Measurements from ENCODE around the gene MAPK12.
"Not testable (repeated sequence)": the region's sequence is repeated elsewhere in the genome, so short reads cannot be mapped to it uniquely, and the experiment has no call there.

MAPK12 gene

DNA sequence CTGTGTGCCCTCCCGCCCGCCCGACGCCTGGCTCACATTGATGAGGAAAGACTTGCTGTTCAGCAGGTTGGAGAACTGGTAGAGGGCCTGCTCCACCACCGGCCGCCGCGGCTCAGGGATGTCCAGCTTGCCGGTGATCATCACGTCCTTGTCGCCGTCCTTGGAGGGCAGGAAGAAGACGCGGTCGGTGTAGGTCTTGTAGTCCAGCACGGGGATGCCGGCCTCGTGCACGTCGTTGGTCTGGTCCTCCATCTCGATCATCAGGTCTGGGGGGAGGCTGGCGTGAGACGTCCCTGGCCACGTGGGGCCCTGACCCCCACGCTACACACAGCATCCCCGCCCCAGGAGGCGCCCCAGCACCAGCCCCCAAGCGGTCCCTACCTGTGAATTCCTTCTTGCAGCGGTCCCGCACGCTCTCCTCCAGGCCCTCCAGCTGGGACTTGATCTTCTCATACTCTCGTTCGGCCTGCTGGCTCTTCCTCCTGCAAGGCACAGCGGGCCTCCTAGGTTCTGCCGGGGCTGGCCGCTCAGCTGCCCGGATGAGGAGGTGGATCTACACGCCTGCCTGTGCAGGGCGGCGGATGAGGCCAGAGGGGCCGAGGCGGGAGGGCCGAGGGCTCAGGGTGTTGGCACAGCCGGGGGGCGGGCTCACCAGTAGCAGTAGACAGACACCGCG, 19.4 kb upstream of the MAPK12 start:
- DNase-seq: no peak

DNA sequence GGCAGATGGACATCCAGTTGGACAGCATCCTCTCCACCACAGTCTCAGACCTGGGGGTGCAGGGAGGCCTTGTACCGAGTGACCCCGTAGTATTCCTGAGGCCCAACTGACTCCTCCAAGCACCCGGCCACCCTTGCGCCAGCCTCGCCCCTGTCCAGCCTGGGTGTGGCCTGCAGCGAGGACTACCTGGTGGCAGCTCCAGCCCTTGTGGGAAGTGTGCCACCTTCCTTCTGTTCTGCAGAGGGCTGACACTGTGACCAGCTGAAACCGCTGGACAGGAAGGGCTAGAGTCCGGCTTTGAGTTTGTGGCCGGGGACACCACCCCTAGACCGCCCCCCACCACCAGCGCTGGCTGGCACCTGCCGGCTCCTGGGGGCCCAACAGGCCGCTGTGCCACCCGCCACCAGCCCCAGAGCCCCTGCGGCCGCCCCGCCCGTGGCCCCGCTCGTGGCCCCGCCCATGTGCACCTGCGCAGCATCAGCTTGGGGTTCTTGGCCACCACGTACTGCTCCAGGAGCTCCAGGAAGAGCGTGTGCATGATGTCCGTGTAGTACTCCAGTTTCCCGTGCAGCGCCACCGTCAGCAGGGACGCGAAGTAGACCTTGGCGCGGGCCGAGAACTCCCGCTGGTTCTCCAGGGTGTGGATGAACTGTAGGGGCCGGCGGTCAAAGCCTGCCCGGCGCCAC, 18.7 kb upstream of the MAPK12 start:
- DNase-seq: no peak

- no peak for DNase-seq
Measured at GRCh38 chr22:50278956-50279619, 17.6 kb upstream of the MAPK12 start.

DNA sequence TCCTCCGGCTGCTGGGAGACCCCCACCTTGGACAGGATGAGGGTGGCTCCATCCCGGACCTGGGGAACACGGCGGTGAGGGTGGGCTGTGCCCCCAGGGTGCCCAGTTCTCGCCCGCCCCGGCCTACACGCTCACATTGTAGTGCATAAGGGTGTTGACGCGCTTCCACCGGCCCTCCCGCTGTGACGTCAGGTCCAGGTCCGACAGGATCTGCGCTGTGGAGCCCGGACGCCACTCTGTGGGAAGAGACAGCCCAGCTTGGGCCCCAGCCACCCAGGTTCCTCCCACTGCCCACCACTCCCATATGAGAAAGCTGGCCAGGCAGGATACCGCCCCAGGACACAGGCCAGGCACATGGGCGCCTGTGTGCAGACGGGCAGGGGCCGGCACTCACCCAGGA, 17.0 kb upstream of the MAPK12 start:
- no peak for DNase-seq

DNA sequence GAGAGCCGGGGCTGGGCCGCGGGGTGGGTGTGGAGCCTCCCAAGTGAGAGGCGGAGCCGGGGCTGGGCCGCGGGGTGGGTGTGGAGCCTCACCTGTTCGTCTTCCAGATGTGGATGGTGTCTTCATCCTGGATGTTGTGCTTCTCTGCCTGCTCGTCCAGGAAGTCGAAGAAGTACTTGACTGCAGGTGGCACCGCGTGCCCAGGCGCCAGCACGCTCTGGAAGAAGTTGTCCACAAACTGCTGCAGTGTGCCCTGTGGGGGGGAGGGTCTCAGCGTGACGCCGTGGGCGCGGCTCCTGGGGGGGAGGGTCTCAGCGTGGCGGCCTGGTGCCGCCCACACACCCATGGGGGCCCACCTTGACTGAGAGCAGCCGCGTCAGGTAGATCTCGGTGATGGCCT, 16.3 kb upstream of the MAPK12 start:
- DNase-seq: no peak

DNA sequence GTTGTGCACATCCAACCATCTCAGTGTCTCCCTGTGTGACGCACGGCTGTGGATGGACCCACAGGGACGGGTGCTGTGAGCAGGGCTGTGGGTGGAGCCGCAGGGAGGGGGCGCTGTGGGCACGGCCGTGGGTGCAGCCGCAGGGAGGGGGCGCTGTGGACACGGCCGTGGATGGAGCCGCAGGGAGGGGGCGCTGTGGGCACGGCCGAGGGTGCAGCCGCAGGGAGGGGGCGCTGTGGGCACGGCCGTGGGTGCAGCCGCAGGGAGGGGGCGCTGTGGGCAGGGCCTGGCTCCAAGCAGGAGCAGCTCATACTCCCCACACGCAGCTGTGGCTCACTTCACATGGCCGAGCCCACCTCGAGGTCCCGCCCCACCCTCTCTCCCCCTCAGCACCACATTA, 14.7 kb upstream of the MAPK12 start:
- DNase-seq: no peak

GRCh38 chr22:50275181-50276055, 13.9 kb upstream of the MAPK12 start:
- DNase-seq: no peak

- DNase-seq: no peak
Measured at GRCh38 chr22:50274771-50275170, 13.3 kb upstream of the MAPK12 start.

GRCh38 chr22:50274311-50274710, 12.8 kb upstream of the MAPK12 start:
- no peak for DNase-seq

DNA sequence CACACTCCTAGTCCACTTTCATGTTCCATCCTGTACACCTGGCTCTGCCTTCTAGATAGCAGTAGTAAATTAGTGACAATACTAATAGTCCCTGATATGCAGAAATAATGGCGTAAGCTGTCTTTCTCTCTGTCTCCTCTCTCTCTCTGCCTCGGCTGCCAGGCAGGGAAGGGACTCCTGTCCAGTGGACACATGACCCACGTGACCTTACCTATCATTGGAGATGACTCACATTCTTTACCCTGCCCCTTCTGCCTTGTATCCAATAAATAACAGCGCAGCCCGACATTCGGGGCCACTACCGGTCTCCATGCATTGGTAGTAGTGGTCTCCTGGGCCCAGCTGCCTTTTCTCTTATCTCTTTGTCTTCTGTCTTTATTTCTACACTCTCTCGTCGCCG, 12.3 kb upstream of the MAPK12 start:
- DNase-seq: not testable (repeated sequence)

DNA sequence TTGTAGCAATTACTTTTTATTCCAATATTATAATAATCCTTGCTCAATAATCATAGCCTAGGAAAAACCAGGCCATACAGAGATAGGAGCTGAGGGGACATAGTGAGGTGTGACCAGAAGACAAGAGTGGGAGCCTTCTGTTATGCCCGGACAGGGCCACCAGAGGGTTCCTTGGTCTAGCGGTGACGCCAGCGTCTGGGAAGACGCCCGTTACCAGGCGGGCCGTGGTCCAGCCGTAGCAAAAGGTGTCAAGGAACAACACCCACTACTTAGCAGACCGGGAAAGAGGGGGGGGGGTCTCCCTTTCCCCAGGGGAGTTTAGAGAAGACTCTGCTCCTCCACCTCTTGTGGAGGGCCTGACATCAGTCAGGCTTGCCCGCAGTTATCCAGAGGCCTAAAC, 11.9 kb upstream of the MAPK12 start:
- DNase-seq: not testable (repeated sequence)

GRCh38 chr22:50272044-50272802, 10.7 kb upstream of the MAPK12 start:
- no peak for DNase-seq

DNA sequence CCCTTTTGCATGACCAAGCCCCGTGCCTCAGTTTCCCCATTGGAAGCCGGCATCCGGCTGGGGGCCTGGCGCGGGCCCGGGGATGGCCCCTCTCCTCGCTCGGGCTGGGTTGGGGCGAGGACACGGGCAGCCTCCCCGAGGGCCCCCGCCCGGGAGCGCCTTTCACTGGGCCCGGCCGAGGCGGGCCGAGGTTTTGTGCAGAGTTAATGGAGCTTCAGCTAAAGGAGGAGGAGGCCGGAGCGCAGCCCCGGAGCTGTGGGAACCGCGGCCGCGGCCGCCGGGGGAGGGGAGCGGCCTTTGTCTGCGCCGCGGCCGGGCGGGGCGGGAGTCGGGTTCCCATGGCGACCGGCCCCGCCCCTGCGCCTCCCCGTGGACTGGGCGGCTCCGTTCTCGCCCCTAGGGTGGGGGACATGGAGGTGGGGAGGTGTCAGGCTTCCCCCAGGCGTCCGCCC, 10.1 kb upstream of the MAPK12 start:
- no peak for DNase-seq

DNA sequence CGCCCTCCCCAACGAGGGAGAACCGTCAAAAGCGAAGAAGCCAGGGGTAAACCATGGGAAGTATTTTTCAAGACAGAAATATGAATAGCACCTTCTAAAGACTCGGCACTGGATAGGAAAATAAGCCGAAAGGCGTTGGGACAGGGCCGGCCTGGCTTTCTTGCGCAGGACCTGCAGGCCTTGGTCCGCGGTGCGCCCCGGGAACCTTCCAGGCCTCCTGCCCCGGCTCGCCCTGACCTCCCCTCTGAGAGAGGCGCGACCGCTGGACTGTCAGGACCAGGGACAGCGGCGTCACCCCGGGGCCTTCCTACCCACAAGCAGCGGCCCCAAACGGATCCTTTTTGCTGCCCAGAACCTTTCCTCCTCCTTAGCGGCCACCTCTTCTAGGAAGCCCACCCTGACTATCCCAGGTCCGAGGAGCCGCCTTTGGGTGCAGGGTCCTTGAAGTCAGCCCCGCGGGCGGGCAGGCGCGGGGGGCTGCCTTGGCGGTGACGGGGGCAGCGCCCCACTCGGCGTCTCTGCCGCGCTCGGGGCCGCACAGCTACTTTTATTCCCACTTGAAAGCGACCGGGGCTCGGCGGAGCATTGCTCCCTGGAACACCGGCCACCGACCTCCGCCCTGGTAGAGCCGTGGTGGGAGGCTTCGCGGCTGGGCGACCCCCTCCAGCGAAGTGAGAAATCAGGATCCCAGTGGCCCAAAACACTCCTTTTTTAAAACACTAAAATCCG, 9.3 kb upstream of the MAPK12 start:
- DNase-seq: no peak

- no peak for DNase-seq
Measured at GRCh38 chr22:50269970-50270665, 8.6 kb upstream of the MAPK12 start, which contains the start of gene MAPK11. Gene MAPK11, minus strand, starts transcription at chr22:50270380. Its CDS starts 88 bp downstream, at chr22:50270292.

- DNase-seq: no peak
Measured at GRCh38 chr22:50269573-50269969, 8.1 kb upstream of the MAPK12 start.

DNA sequence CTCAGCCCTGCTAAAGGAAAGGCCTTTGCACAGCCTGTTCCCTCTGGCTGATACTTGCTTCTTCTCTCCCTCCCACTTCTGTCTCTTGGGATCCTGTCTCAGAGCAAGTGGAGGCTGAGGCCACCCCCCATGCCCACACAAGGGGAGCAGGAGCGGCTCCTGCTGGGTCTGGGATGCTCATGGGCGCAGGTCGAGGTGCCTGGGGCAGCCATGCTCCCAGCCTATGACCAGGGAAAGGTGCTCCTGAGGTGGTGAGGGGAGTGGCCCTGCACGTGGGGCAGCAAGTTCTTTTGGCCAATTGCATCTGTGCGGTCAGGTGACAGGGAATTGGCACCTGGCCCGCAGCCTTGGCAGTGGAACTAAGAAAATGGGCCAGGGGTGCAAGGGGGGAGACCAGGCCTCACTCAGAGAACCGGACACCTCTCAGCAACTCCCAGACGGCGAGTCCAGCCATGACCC, 7.2 kb upstream of the MAPK12 start:
- DNase-seq: no peak

GRCh38 chr22:50267591-50268390, 6.3 kb upstream of the MAPK12 start:
- DNase-seq: no peak

- no peak for DNase-seq
Measured at GRCh38 chr22:50266994-50267393, 5.5 kb upstream of the MAPK12 start.
